GM12873 (cell line): ENCODE results near the gene STARD5.

ENCODE experiments used
- TF ChIP-seq, protein P1 (sequence below): IDR thresholded peaks from 2 replicates; pipeline ENCODE4 v1.5.1; 2012; ENCODE audit warnings: low read depth, mild to moderate bottlenecking, moderate library complexity, low read length, control low read depth; ENCODE audit not compliant: insufficient read depth; ENCODE audit errors: missing control alignments

The STARD5 gene

DNA sequence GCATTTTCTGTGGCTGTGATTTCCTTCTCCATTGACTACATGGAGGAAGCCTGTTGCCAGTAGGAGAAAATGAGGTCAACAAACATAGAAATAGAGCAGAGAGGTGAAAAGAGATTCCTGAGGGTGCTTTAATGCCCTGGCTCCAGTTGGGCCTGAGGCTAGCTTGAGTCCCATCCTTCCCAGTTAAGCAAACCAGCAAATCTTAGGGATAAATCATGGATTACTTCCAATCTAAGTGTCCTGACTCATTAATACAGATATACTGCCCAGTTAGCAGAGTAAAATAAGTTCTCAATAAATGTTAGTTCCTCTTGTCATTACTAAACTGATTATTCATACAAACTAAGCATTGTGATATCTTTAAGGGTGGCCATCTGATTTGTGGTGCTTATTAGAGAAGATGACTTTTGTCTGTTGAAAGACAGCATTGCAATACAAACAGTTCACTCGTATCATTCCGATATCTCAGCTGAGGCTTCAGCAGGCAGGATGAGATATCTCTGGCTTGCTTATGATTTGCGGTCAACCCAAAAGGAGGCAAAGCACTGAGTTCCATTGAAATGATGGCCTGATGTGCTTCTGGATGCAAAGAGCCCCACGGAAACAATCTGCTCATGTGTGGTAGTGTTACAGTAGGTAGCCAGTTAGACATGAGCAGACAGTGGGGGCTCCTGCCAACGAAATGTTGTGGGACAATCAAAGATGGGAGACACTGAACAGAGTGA is 6.6 kb upstream of the STARD5 start:
- TF ChIP-seq, protein P1, sequence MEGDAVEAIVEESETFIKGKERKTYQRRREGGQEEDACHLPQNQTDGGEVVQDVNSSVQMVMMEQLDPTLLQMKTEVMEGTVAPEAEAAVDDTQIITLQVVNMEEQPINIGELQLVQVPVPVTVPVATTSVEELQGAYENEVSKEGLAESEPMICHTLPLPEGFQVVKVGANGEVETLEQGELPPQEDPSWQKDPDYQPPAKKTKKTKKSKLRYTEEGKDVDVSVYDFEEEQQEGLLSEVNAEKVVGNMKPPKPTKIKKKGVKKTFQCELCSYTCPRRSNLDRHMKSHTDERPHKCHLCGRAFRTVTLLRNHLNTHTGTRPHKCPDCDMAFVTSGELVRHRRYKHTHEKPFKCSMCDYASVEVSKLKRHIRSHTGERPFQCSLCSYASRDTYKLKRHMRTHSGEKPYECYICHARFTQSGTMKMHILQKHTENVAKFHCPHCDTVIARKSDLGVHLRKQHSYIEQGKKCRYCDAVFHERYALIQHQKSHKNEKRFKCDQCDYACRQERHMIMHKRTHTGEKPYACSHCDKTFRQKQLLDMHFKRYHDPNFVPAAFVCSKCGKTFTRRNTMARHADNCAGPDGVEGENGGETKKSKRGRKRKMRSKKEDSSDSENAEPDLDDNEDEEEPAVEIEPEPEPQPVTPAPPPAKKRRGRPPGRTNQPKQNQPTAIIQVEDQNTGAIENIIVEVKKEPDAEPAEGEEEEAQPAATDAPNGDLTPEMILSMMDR, result no peak

DNA sequence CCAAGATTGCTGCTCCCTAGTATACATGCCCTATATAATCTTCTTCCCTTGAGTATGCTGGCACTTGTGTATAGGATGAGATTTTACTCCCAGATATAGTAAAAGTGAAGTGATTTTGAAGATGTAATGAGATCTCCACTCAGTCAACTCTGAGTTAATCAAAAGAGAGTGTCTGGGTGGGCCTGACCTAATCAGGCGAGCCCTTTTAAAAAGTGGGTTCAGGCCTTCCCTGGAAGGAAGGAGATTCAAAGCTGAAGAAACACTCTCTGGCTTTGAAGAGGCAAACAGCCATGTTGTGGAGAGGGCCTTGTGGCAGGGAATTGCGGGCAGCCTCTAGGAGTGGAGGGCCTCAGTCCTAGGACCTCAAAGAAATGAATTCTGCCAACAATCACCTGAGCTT is 5.5 kb upstream of the STARD5 start:
- TF ChIP-seq, protein P1, result no peak

DNA sequence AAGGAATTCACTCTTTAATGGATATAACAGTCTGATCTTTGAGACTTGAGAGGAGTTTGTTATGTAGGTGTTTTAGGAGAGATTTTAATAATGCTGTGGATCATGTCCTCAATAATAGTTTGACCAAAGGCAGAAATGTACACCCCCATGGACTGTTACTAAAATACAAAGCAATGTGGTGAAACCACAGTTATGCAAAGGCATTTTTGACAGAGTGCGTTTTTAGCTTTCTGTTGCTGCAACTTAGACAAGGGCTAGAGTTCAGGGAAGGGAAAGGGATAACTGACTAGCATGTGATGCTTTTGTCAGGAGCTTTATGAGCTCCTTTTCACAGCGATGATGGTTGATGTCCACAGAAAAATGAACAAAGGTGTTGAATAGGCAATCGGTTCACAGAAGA is 3.6 kb upstream of the STARD5 start:
- TF ChIP-seq, protein P1, result no peak

DNA sequence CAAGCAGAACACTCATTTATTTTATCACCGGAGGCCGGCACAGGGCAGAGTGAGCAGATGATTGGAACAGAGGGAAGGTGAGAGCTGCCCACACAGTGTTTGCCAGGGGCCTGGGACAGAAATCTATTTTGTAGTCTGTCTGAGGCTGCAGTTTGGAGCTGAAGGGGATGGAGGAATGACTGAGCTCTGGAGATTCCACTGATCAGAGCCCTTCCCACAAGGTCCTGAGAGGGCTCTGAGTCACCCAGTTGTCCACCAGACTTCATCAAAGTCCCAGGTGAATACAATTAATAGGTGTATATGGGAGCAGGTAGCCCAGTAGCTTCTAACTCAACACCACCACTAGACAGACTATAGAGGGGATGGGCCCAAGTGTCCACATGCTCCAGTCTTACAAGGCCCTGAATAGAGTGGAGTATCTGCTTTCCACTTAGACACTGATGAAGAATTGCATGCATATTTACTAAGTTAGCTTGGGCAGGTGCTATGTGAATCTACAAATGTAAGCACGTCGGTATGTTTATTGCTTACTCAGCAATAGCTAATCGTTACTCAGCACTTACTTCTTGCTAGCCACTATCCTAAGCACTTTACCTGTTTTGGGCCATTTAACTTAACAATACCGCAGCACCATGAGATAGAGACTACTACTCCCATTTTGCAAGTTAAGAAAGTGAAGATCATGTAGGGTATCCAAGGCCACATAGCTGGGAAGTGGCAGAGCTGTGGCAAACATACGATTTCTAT is 2.7 kb upstream of the STARD5 start:
- TF ChIP-seq, protein P1, result no peak

DNA sequence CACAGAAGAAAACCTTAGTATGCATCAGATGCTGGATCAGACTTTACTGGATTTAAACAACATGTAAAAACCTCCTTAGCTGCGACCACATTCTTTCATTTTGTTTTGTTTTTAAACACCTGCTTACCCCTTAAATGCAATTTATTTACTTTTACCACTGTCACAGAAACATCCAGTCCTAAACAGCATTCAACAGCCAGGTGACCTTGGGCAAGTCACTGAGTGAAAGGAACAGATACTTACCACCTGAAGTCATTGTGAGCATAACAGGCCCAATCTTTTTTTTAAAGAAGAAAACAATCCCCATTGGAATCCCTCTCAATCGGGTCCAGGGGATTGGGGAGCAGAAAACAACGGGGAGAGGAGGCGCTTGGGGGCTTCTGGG is 390 bp downstream of the STARD5 start:
- TF ChIP-seq, protein P1, result no peak

DNA sequence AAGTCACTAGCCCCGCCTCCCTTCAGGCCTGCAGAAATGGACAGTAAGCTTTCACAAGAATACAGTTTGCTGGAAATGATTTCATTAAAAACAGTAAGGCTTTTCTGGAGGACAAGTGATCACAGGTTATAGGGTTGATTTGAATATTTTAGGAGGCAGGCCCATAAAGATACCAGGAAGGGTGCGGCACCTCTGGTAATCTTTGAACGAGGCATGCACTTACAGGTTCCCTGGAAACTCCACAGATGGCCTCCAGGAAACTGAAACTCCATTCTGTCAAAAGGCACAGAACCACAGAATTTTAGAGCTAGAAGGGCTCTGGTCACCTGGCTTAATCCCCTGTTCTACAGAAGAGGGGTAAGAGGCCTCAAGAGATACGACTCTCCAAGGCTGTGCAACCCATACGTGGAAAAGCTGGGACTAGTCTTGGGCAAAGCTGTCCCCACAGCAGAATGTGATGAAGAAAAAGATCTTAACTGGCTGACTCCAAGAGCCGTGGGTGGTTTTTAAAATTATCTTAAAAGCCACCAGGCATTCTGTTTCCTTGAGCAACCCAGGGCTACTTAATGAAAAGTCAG is 1.2 kb downstream of the STARD5 start:
- TF ChIP-seq, protein P1, result no peak

DNA sequence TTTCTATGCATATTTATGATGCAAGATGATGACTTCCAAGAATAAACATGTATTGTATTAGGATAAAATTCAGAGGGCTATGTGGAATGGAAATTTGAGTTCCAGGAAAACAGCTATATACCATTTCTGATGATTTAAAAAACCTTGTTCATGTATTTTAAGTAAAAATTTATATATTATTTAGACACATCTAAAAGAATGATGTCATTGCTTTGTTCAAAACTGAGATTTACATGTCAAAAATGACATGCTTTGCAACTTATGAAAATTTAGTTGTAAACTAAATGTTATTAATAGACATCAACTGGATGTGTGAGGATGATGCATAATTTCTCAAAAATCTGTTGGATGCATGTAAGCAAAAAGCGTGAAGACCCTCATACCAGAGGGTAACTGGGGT is 2.3 kb downstream of the STARD5 start:
- TF ChIP-seq, protein P1, result no peak
